Keratinocyte (primary cell): ENCODE results near the gene MROH7. TPM values are rescaled to one million over a fixed set of nuclear protein-coding genes. Genes with fewer than 3 reads are reported as not detected.

Experiments used
- DNase-seq: peaks from one replicate; pipeline ENCODE4 v3.0.0-alpha.2; 2011; ENCODE audit warnings: low read depth, missing footprints, low spot score
- FAIRE-seq: peaks from 2 replicates; lab custom pipeline; 2011; peaks lifted over from hg19 to GRCh38; lab: Jason Lieb, UNC
- H2AFZ ChIP-seq: 2 replicates; pipeline ENCODE4 v1.6.0; 2012; ENCODE audit warnings: low read length, control low read depth, inconsistent platforms; ENCODE audit not compliant: control insufficient read depth
- H3K27ac ChIP-seq: 2 replicates; pipeline ENCODE4 v1.5.1; 2011; ENCODE audit warnings: low read length; ENCODE audit not compliant: control insufficient read depth, insufficient read depth
- H3K27me3 ChIP-seq: 3 replicates; pipeline ENCODE4 v1.6.0; 2011; ENCODE audit warnings: low read length; ENCODE audit not compliant: control insufficient read depth, insufficient read depth; ENCODE audit errors: extremely low read depth
- H3K36me3 ChIP-seq, 2 experiments: 2 replicates in 1 of 2; 3 replicates in 1 of 2; pipeline ENCODE4 v1.5.1; 2011; ENCODE audit warnings: low read length in 2 of 2, mild to moderate bottlenecking in 1 of 2; ENCODE audit not compliant: control insufficient read depth in 2 of 2, insufficient read depth in 2 of 2; ENCODE audit errors: extremely low read depth in 1 of 2
- H3K4me1 ChIP-seq: 3 replicates; pipeline ENCODE4 v1.5.1; 2011; ENCODE audit warnings: low read length; ENCODE audit not compliant: control insufficient read depth, insufficient read depth; ENCODE audit errors: extremely low read depth
- H3K4me2 ChIP-seq: 3 replicates; pipeline ENCODE4 v1.6.0; 2011; ENCODE audit warnings: low read depth, low read length; ENCODE audit not compliant: control insufficient read depth, insufficient read depth; ENCODE audit errors: extremely low read depth
- H3K4me3 ChIP-seq, 3 experiments: fragments of 200-600 bp in 1 of 3; sonication (generic) in 1 of 3; 2 replicates in 2 of 3; 3 replicates in 1 of 3; pipeline ENCODE4 v1.5.1; 2011 to 2016; ENCODE audit warnings: low read length in 3 of 3, mild to moderate bottlenecking in 3 of 3, control low read depth in 2 of 3, inconsistent platforms in 1 of 3, low read depth in 1 of 3, mixed read lengths in 1 of 3, mixed run types in 1 of 3, moderate library complexity in 1 of 3; ENCODE audit not compliant: control insufficient read depth in 2 of 3, insufficient read depth in 2 of 3; ENCODE audit errors: extremely low read depth in 1 of 3
- H3K79me2 ChIP-seq: 2 replicates; pipeline ENCODE4 v1.6.0; 2012; ENCODE audit warnings: low read length; ENCODE audit not compliant: control insufficient read depth, insufficient read depth
- H3K9ac ChIP-seq: 3 replicates; pipeline ENCODE4 v1.6.0; 2011; ENCODE audit warnings: low read length; ENCODE audit not compliant: control insufficient read depth, insufficient read depth; ENCODE audit errors: extremely low read depth
- H3K9me1 ChIP-seq: 3 replicates; pipeline ENCODE4 v1.6.0; 2011; ENCODE audit warnings: low read length; ENCODE audit not compliant: control insufficient read depth, insufficient read depth; ENCODE audit errors: extremely low read depth
- H3K9me3 ChIP-seq: 2 replicates; pipeline ENCODE4 v1.5.1; 2012; ENCODE audit warnings: low read depth, low read length; ENCODE audit not compliant: control insufficient read depth
- H4K20me1 ChIP-seq: 3 replicates; pipeline ENCODE4 v1.6.0; 2011; ENCODE audit warnings: low read length; ENCODE audit not compliant: control insufficient read depth, insufficient read depth; ENCODE audit errors: extremely low read depth
- EZH2 ChIP-seq: IDR thresholded peaks from one replicate; pipeline ENCODE4 v1.6.1; 2012; ENCODE audit warnings: inconsistent platforms, mild to moderate bottlenecking, low read length, moderate library complexity
- dilution Hi-C: fragments of 300-500 bp; cut with MboI; formaldehyde crosslinking; loops from one replicate; pipeline ENCODE4 v1.7.0; 2020; ENCODE audit warnings: low sequenced_read_pairs; ENCODE audit not compliant: extremely low pct_ligation_motif_present
- polyA plus RNA-seq, 5 experiments: library from polyadenylated mRNA; depleted of rRNA in 3 of 5; stranded (reverse) in 3 of 5; stranded (forward) in 1 of 5; unstranded in 1 of 5; fragments of >200 nt; gene quantifications; 1 replicate in 1 of 5; 2 replicates in 3 of 5; 3 replicates in 1 of 5; pipeline versions ENCODE4 v1.2.1 to v1.2.3, GENCODE V29; 2011 to 2012; ENCODE audit warnings: missing spikeins in 2 of 5, low read depth in 1 of 5, low replicate concordance in 1 of 5
- TF ChIP-seq, protein P1 (sequence below), 3 experiments: IDR thresholded peaks in 1 of 3; conservative IDR thresholded peaks in 1 of 3; optimal IDR thresholded peaks in 1 of 3; 2 replicates in 2 of 3; 3 replicates in 1 of 3; pipeline versions ENCODE3 to v1.5.1; 2011; ENCODE audit warnings: low read length in 3 of 3, mild to moderate bottlenecking in 3 of 3, moderate library complexity in 2 of 3, control low read depth in 1 of 3, inconsistent platforms in 1 of 3; ENCODE audit not compliant: insufficient read depth in 2 of 3; ENCODE audit errors: extremely low read depth in 1 of 3

Gene MROH7
- polyA plus RNA-seq, 1 donor (not counting 4 experiments of a cell fraction or from before 2014, with no cell fraction given) = not detected

DNA sequence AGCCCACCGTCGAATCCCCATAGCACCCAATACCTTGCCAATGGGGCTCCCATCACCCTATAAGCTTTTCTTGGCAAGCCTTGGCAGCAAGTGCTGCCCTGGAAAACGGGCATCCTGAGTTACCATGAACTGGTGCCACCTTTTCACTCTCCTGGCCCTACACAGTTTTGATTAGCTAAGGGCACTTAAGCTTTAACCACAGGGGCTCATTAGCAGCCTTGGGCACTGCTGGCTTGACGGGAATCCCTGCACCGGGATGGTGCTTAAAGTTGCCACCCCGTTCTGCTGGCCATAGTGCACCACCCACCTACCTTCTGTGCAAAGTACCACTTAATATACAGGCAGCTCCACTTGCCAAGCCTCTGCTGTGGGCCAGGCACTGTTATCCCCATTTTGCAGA is 109.0 kb downstream of the MROH7 start:
- Histone ChIP-seq H3K4me1 (no peaks in the 10 kb centered on the region), H3K4me3 (no peak overlapping the region), H3K27me3 (no peaks in the 10 kb centered on the region), H4K20me1 (no peaks in the 10 kb centered on the region), H3K4me2 (no peak overlapping the region), H3K79me2 (no peaks in the 10 kb centered on the region), H3K9me3 (no peaks in the 10 kb centered on the region), H3K36me3 (no peaks in the 10 kb centered on the region), H2AFZ (no peak overlapping the region), H3K9ac (no peak overlapping the region), H3K9me1 (no peaks in the 10 kb centered on the region), H3K27ac (no peak overlapping the region)
- dilution Hi-C loops = no loop called here
- DNase-seq (no peak), FAIRE-seq (no peak)
- TF ChIP-seq, protein P1, sequence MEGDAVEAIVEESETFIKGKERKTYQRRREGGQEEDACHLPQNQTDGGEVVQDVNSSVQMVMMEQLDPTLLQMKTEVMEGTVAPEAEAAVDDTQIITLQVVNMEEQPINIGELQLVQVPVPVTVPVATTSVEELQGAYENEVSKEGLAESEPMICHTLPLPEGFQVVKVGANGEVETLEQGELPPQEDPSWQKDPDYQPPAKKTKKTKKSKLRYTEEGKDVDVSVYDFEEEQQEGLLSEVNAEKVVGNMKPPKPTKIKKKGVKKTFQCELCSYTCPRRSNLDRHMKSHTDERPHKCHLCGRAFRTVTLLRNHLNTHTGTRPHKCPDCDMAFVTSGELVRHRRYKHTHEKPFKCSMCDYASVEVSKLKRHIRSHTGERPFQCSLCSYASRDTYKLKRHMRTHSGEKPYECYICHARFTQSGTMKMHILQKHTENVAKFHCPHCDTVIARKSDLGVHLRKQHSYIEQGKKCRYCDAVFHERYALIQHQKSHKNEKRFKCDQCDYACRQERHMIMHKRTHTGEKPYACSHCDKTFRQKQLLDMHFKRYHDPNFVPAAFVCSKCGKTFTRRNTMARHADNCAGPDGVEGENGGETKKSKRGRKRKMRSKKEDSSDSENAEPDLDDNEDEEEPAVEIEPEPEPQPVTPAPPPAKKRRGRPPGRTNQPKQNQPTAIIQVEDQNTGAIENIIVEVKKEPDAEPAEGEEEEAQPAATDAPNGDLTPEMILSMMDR (optimal IDR thresholded peaks at IDR 0.05 in 1 of 3, IDR thresholded peaks at IDR 0.05 in 1 of 3, conservative IDR thresholded peaks at IDR 0.05 in 1 of 3; ENCODE audit: extremely low read depth in 1 of 3, insufficient read depth in 2 of 3, low read length in 3 of 3) = no peak
- no peak for TF ChIP-seq EZH2

DNA sequence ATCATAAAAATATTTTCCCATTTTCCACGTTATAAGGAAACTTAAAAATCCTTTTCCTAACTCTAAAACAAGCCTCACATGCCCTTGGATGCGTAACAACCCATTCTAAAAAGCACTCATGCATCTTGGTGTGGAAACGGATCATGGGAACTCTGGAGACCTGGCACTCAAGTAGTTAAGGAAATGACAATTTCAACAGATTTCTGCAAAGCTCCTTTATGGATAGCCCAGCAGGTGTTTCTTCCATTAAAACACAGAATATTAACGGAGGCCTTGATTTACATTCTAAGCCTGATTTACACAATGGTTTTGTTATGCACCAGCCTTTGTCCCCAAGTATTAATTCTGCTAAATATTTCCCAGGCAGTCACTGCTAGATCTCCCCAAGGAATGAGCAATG is 109.8 kb downstream of the MROH7 start:
- no peaks in the 10 kb centered on the region for H3K27me3 ChIP-seq
- no peak for FAIRE-seq
- dilution Hi-C loops = no loop called here
- TF ChIP-seq, protein P1 (optimal IDR thresholded peaks at IDR 0.05 in 1 of 3, IDR thresholded peaks at IDR 0.05 in 1 of 3, conservative IDR thresholded peaks at IDR 0.05 in 1 of 3; ENCODE audit: extremely low read depth in 1 of 3, insufficient read depth in 2 of 3, low read length in 3 of 3) = no peak
- TF ChIP-seq EZH2 = no peak
- H3K4me1 ChIP-seq = no peaks in the 10 kb centered on the region
- H3K9me1 ChIP-seq = no peaks in the 10 kb centered on the region
- H3K9me3 ChIP-seq = no peaks in the 10 kb centered on the region
- peaks cover 0 to 3% of the 10 kb centered on the region in 2 experiments for H3K36me3 ChIP-seq
- no peak overlapping the region for H3K4me2 ChIP-seq
- H3K79me2 ChIP-seq = no peaks in the 10 kb centered on the region
- H3K9ac ChIP-seq = no peak overlapping the region
- H4K20me1 ChIP-seq = no peaks in the 10 kb centered on the region
- H2AFZ ChIP-seq = no peak overlapping the region
- H3K4me3 ChIP-seq = no peak overlapping the region
- DNase-seq = no peak
- no peak overlapping the region for H3K27ac ChIP-seq
